GM10266 (cell line): ENCODE measurements around the gene STIMATE.

Experiments
- DNase-seq: peaks from one replicate; pipeline ENCODE4 v3.0.0; 2012; ENCODE audit errors: extremely low spot score
- TF ChIP-seq, protein P1 (sequence below): IDR thresholded peaks from 2 replicates; pipeline ENCODE4 v1.5.1; 2012; ENCODE audit warnings: mild to moderate bottlenecking, low read depth; ENCODE audit not compliant: control insufficient read depth, insufficient read depth; ENCODE audit errors: missing control alignments

STIMATE gene

DNA sequence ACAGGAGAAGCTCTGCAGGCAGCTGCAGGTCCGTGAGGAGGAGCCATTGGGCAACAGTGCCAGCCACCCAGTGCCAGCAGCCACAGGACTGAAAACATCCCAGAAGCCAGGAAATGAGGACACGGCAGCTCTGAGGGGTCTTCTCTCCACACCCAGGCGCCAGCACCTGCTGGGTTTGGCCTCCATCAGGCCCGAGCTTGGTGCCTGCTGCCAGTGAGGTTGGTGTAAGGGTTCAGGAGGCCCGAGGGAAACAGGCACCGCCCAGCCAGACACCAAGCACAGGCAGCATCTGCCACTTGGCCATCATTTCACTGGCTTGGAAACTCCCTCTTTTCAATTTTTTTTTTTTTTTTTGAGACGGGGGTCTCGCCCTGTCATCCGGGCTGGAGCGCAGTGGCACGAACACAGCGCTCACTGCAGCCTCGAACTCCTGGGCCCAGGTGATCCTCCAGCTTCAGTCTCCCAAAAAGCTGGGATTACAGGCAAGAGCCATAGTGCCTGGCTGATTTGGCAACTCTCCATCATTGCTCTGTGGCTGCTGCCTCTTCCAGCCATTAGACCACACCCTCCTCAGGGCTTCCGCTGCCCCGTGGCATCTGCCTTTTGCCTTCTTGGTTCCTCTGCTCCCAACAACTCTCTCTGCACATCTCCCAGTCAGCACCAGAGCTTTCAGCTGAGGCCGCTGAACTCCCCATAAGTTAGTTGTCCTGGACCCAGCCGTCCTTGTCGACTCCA is 104.2 kb downstream of the STIMATE start:
- TF ChIP-seq, protein P1, sequence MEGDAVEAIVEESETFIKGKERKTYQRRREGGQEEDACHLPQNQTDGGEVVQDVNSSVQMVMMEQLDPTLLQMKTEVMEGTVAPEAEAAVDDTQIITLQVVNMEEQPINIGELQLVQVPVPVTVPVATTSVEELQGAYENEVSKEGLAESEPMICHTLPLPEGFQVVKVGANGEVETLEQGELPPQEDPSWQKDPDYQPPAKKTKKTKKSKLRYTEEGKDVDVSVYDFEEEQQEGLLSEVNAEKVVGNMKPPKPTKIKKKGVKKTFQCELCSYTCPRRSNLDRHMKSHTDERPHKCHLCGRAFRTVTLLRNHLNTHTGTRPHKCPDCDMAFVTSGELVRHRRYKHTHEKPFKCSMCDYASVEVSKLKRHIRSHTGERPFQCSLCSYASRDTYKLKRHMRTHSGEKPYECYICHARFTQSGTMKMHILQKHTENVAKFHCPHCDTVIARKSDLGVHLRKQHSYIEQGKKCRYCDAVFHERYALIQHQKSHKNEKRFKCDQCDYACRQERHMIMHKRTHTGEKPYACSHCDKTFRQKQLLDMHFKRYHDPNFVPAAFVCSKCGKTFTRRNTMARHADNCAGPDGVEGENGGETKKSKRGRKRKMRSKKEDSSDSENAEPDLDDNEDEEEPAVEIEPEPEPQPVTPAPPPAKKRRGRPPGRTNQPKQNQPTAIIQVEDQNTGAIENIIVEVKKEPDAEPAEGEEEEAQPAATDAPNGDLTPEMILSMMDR = no peak
- DNase-seq = no peak

DNA sequence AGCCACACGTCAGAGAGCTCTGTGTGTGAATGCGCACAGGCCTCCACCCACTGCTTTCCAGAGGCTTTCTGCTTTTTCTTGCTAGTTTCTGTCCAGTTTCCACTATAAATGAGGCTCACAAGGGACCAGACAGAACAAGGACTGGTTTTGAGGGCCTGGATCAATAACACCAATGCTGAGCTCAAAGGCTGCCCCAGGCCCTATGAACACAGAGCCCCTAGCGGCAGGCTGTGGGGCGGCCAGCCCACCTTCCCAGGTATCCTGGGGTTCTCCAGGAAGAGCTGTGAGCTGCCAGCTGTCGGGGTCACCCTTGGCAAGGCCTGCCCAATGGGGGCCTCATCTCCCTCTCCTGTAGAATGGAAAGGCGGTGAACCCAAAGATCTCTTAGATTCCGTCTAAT is 104.9 kb downstream of the STIMATE start:
- TF ChIP-seq, protein P1 = no peak
- no peak for DNase-seq

DNA sequence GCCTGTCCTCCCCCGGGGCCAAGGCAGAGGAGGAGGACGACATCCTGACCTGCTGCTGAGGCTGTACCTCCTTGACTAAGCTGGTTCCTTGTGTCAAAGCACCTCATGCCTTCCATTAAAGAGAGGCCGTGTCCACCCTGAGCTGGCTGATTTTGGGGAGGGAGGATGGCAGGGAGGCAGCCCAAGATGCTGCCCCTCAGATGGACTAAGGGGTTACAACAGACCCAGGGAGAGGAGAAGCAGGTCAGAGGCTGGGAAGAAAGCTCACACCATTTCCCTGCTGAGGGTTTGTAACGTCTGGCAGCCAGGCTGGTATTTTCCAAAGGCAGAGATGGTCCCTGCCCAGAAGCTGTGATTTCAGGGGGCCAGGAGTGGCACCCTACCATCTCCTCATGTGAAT is 105.4 kb downstream of the STIMATE start:
- no peak for DNase-seq
- TF ChIP-seq, protein P1 = no peak

DNA sequence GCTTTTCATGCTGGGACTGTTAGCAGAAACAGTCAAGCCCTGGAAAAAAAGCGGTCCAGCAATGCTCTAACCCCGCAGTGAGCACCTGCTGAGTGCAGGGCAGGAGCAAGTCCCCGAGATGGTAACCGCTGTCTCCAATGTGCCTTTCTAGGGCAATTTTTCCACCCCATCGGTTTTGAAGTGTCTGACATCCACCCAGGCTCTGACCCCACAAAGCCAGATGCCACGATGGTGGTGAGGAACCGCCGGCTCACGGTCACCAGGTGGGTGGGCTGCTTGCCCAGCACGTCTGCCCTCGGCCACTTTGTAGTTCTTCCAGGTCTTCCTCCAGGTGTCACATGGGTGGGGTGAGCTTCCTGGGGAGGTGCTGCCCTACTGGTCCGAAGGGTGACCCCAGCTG is 106.0 kb downstream of the STIMATE start:
- no peak for DNase-seq
- TF ChIP-seq, protein P1 = no peak

DNA sequence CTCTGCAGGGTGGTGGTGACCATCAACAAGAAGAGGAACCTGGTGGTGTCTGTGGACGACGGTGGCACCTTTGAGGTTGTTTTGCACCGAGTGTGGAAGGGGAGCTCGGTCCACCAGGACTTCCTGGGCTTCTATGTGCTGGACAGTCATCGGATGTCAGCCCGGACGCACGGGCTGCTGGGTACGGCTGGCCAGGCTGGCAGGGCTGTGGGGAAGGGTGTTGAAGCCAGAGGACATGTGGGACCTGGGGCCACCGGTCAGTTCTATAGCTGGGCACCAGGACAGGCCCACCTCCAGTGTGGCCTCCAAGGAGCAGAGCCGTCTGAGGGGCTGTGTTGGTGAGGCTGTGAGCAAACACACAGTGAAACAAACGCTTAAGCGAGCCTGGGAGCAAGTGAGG is 106.6 kb downstream of the STIMATE start:
- TF ChIP-seq, protein P1 = no peak
- DNase-seq = no peak

DNA sequence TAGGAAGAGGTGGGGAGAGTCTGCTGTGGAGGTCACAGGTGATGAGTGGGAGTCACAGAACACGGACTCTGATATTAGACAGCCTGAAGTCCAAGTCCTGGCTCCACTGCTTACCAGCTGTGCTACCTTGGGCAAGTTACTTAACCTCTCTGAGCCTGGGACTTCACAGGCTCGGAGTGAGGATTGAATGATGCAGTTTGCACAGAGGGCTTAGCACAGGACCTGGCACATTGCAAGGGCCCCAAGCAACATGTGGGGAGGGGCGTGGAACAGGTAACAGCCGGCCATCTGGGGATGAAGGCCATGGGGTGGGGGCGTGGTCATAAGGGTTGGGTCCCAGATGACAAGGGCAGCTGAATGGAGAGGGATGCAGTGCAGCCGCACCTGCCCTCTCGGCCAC is 107.0 kb downstream of the STIMATE start:
- TF ChIP-seq, protein P1 = no peak
- DNase-seq = no peak

DNA sequence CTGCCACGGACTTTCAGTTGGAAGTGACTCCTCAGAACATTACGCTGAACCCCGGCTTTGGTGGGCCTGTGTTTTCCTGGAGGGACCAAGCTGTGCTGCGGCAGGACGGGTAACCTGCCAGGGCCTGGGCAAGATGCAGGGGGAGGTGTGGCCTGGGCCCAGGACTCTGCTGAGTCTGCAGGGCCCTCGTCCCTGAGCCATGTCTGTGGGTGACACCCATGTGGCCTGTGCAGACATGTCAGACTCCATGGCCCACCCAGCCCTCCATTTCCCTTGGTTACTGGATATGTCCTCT is 107.7 kb downstream of the STIMATE start:
- TF ChIP-seq, protein P1 = no peak
- DNase-seq = no peak
